Naive B cell (primary cell): ENCODE measurements around the gene PLAA. TPM values are rescaled to one million over a fixed set of nuclear protein-coding genes. Genes with fewer than 3 reads are reported as not detected.

Experiments
- polyA plus RNA-seq, 6 donors: library from polyadenylated mRNA; unstranded; fragments of 300-500 nt; fragmentation: Illumina TruSeq; gene quantifications; one replicate each; pipeline ENCODE4 v1.2.3, GENCODE V29; 2021; ENCODE audit warnings: low read depth in 6 of 6

PLAA gene
- polyA plus RNA-seq, 6 donors from 2014 or later, result 16.6 to 24.0 (median 22.9) TPM

Other genes starting within 250 kb of the PLAA start
- gene CAAP1, start 54.4 kb downstream of the PLAA start, polyA plus RNA-seq, result 10 to 100 TPM; 12.8 to 23.6 (median 13.9) TPM
- 10 to 100 TPM in 4 of 6 donors, 1 to 10 TPM in 2; 5.9 to 15.6 (median 12.8) TPM for gene IFT74, start 9.2 kb upstream of the PLAA start, polyA plus RNA-seq
- gene LRRC19, start 58.4 kb upstream of the PLAA start, polyA plus RNA-seq, result under 1 TPM in 3 of 6 donors, not detected in 3; 0.27 to 0.44 (median 0.37) TPM
- not detected for gene TEK, start 162.0 kb upstream of the PLAA start, polyA plus RNA-seq